ENCODE data around the gene PKIG.
"Not testable (repeated sequence)": the region's sequence is repeated elsewhere in the genome, so short reads cannot be mapped to it uniquely, and the experiment has no call there.

Gene PKIG

GRCh38 chr20:44552050-44552449 is 30.3 kb upstream of the PKIG start:
- ChIA-PET POLR2A (interaction anchor here (2.3 kb wide), 1 partner anchor 21 kb away, joined by 10 read pairs; no protein-coding TSS in a partner anchor), CTCF (interaction anchor here (1.0 kb wide), 1 partner anchor 47 kb away, joined by 4 read pairs; no protein-coding TSS in a partner anchor)
- DNase-seq (ENCODE audit: low read depth, low spot score) = no peak
- H3K4me3 ChIP-seq (ENCODE audit: low read depth, low read length) = no peak overlapping the region
- no peak for TF ChIP-seq CTCF (IDR thresholded peaks at IDR 0.05; ENCODE audit: insufficient read depth, low read length, missing control alignments)

GRCh38 chr20:44552568-44552949 is 29.8 kb upstream of the PKIG start:
- no peak for DNase-seq (ENCODE audit: low read depth, low spot score)
- ChIA-PET POLR2A (interaction anchor here (2.3 kb wide), 1 partner anchor 20 kb away, joined by 10 read pairs; no protein-coding TSS in a partner anchor), CTCF (interaction anchor here (1.0 kb wide), 1 partner anchor 46 kb away, joined by 4 read pairs; no protein-coding TSS in a partner anchor)
- H3K4me3 ChIP-seq (ENCODE audit: low read depth, low read length) = no peak overlapping the region
- no peak for TF ChIP-seq CTCF (IDR thresholded peaks at IDR 0.05; ENCODE audit: insufficient read depth, low read length, missing control alignments)

- CTCF ChIA-PET = interaction anchor here (1.4 kb wide), 1 partner anchor 22 kb away, joined by 3 read pairs; no protein-coding TSS in a partner anchor
- no peak for DNase-seq (ENCODE audit: low read depth, low spot score)
- no peak for TF ChIP-seq CTCF (IDR thresholded peaks at IDR 0.05; ENCODE audit: insufficient read depth, low read length, missing control alignments)
- H3K4me3 ChIP-seq (ENCODE audit: low read depth, low read length) = no peak overlapping the region
- POLR2A ChIA-PET = interaction anchor here (2.3 kb wide), 1 partner anchor 20 kb away, joined by 10 read pairs; no protein-coding TSS in a partner anchor
Measured at GRCh38 chr20:44552950-44553908, 29.1 kb upstream of the PKIG start.

- TF ChIP-seq CTCF (IDR thresholded peaks at IDR 0.05; ENCODE audit: insufficient read depth, low read length, missing control alignments) = no peak
- DNase-seq (ENCODE audit: low read depth, low spot score) = no peak
- POLR2A ChIA-PET = no interaction called here
- no peak overlapping the region for H3K4me3 ChIP-seq (ENCODE audit: low read depth, low read length)
- CTCF ChIA-PET = interaction anchor here (1.2 to 1.4 kb wide), 2 partner anchors 17 to 44 kb away, joined by 3 read pairs; no protein-coding TSS in a partner anchor
Measured at GRCh38 chr20:44559302-44559701, 23.1 kb upstream of the PKIG start.

- POLR2A ChIA-PET = no interaction called here
- TF ChIP-seq CTCF (IDR thresholded peaks at IDR 0.05; ENCODE audit: insufficient read depth, low read length, missing control alignments) = no peak
Measured at GRCh38 chr20:44560229-44560628, 22.1 kb upstream of the PKIG start.

GRCh38 chr20:44560818-44561217 is 21.6 kb upstream of the PKIG start:
- H3K4me3 ChIP-seq (ENCODE audit: low read depth, low read length); DNase-seq (ENCODE audit: low read depth, low spot score): not testable (repeated sequence)
- CTCF ChIA-PET = interaction anchor here (1.2 to 1.4 kb wide), 2 partner anchors 12 to 42 kb away, joined by 3 to 7 read pairs; no protein-coding TSS in a partner anchor

More at GRCh38 chr20:44560229-44560628, 22.1 kb upstream of the PKIG start:
- CTCF ChIA-PET = interaction anchor here (1.2 to 1.4 kb wide), 2 partner anchors 13 to 43 kb away, joined by 3 to 7 read pairs; no protein-coding TSS in a partner anchor
- H3K4me3 ChIP-seq (ENCODE audit: low read depth, low read length) = no peak overlapping the region
- no peak for DNase-seq (ENCODE audit: low read depth, low spot score)

More at GRCh38 chr20:44560818-44561217, 21.6 kb upstream of the PKIG start:
- POLR2A ChIA-PET = not testable (repeated sequence)

Measured in AG04449 (cell line).